ENCODE measurements around the gene NIPAL3.
"Not testable (repeated sequence)": the region's sequence is repeated elsewhere in the genome, so short reads cannot be mapped to it uniquely, and the experiment has no call there.

NIPAL3 gene

DNA sequence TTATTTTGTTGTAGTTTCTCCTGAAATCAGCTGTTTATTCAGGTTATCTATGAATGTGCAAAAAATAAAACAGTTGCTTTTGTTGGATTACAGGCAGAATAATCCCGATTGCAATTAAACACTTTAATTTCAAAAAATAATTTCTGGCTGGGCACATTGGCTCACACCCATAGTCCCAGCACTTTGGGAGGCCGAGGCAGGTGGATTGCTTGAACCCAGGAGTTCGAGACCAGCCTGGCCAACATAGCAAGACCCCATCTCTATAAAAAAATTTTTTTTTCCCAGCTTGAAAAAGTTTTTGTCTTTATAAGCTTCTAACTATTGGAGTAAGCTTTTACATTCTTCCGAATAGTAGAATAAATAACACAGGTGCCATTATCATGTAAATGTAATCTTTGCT is 102.3 kb downstream of the NIPAL3 start:
- DNase-seq (ENCODE audit: low spot score) = no peak

DNA sequence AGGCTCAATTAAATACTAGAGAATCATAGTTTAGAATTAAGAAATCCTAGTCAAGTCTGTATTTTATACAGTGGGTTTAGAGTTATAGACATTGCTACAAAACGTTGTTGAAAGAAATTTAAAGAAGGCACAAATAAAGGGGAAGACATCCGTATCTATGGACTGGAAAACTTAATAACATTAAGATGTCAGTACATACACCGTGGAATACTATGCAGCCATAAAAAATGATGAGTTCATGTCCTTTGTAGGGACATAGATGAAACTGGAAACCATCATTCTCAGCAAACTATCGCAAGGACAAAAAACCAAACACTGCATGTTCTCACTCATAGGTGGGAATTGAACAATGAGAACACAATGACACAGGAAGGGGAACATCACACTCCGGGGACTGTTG is 104.7 kb downstream of the NIPAL3 start:
- not testable (repeated sequence) for DNase-seq (ENCODE audit: low spot score)

Measured in pons (tissue), 1 donor.